GM21529 (cell line): Measurements from ENCODE around the gene C6.
"Not testable (repeated sequence)": the region's sequence is repeated elsewhere in the genome, so short reads cannot be mapped to it uniquely, and the experiment has no call there.

Experiments
- ATAC-seq: cut with Tn5 transposase; IDR thresholded peaks from one replicate; pipeline ENCODE4 v1.9.1; 2021; ENCODE audit not compliant: unreplicated experiment

C6 gene

DNA sequence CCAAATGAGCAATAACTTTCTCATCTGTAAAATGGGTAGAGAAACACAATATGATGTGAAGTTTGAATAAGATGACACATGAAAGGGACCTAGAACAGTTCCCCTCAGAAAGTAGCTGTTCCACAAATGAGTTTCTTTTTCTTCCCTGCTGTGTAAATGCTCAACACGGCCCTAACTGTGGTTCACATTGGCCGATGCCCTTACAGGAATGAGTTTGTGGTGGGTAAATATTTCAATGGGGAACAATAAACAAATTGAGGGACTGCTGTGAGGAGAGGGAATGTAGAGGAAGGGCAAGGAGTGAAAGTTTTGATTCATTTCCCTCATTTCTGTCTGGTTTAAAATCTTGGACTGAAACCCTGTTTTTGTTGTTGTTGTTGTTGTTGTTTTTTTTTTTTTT, 12.8 kb downstream of the C6 start:
- no peak for ATAC-seq

DNA sequence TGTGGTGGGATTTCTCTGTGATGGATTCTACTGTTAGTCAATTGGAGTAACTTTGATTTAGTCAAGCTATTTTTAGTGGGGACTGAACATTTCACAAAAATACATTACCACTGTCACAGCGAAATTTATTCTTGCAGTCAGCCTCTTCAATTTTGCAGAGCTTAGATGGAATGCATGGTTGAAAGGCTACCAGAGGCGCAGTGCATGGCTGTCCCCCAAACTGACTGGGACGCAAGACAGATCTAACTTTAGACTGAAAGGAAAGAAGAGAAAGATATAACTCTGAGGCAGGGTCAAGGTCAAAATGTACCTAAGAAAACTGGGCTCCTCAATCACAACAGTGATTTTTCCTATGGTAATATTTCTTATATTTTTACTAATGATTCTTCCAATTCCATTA, 13.7 kb downstream of the C6 start:
- no peak for ATAC-seq

DNA sequence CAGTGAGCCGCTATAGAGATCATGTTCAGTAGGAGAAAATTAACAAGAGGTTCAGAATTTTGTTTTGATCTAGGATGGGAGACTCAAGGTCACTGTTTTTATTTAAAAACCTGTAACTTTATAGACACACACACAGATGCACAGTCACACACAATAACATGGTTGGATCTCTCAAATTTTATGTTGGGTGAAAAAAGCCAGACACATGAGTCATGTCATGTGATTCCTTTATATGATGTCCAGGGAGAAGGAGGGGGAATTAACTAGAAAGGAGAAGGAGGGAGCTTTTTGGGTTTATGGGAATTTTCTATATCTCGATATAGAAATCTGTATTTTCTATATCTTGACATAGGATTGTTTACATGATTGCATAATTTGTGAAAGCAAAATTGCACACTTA, 17.1 kb downstream of the C6 start:
- no peak for ATAC-seq

DNA sequence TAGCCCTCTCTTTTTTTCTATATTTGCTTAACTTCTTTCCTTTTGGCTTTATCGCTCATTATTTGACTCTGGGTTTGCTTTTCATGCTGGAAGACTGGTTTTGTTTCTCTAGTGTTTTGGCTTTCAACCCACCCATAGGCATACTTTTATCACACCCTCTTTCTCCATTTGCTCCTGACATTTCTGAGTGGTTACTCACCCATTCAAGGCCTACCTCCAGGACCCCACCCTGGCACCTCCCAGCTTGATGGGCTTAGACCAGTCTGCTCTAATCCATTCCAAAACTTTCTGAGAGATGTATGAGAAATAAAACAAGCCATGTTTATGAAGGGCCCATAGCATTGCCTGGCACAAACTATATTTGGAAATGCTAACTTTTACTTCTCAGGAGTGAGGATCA, 18.1 kb downstream of the C6 start:
- ATAC-seq, result no peak

DNA sequence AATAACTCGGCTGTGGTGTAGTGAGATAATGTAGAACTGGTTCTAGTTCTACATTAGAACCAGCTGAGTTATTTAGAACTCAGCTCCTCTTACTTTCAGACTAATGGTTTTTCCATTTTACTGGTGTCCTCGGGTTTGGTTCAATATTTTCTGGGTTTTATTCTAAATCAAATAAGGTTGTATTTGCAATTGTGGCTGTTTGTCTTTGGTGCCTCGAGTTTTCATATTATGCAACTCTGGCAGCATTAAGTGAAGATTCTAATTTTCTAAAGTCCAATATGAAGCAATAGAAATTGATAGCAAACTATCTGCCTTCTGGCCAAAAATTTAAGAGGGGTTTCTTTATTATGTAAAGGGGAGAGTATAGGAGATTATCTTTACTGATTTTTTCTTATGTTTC, 19.0 kb downstream of the C6 start:
- no peak for ATAC-seq

DNA sequence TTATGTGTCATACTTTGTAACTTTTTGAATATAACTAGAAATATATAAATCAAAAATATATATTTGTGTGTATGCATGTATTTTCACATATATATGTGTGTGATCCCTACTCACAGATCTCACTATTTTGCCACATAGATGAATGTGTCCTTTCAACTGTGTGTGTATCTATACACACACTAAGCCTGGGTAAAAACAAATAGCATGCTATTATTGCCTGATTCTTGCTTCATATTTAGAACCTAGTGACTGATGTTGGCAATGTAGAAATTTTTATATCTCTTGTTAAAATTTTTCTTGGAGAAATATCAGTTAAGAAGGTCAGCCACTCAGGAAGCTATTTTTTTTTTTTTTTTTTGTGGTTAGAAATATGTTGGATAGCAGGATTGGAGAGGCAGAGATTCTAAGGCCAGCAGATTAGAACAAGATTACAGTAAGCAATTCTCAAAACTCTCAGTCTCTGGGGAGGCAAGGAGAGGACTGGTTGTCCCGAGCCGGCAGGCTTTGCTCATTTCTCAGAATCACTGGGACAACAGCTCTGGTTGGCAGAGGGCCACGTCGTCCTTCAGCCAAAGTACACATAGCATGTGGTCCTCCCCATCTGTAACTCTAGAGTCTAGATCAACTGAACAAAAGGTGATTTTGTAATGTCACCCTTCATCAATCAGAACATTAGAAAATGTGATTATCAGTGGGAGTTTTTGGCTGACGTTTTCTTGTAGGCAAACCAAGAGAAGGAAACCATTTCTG, 19.7 kb downstream of the C6 start:
- ATAC-seq, result no peak

DNA sequence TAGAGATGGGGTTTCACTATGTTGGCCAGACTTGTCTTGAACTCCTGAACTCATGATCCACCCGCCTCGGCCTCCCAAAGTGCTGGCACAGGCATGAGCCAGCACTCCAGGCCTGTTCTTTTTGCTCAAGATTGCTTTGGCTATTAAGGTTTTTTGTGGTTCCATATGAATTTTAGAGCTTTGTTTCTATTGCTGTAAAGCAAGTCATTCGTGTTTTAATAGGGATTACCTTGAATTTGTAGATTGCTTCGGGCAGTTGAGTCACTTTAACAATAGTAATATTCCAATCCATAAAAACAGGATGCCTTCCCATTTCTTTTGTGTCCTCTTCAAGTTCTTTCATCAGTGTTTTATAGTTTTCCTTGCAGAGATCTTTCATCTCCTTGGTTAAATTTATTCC, 22.1 kb downstream of the C6 start:
- ATAC-seq, result no peak

DNA sequence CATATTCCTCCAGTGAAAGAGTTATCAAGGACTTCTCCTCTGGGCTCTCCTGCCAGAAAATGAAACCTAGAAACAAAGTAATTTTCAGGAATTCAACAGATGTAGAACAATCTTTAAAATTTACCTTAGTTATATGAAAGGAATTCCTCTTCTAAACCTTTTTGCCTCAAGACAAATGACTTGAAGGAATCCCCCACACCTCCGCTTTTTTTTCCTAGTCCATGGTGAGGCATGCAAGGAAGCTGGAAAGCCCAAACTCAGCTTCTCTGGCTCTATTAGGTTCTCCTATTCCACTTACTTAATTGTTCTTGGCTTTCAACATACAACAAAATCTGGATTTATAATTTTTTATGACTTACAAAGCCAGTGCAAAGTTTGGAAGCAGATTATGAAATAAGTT, 27.2 kb downstream of the C6 start:
- ATAC-seq, result no peak

DNA sequence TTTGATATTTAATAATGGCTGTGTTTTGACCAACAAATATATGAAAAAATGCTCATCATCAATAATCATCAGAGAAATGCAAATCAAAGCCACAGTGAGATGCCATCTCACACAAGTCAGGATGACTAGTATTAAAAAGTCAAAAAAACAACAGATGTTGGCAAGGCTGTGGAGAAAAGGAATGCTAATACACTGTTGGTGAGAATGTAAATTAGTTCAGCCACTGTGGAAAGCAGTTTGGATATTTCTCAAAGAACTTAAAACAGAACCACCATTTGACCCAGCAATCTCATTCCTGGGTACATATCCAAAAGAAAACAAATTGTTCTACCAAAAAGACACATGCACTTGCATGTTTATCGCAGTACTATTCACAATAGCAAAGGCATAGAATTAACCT, 30.0 kb downstream of the C6 start:
- not testable (repeated sequence) for ATAC-seq

DNA sequence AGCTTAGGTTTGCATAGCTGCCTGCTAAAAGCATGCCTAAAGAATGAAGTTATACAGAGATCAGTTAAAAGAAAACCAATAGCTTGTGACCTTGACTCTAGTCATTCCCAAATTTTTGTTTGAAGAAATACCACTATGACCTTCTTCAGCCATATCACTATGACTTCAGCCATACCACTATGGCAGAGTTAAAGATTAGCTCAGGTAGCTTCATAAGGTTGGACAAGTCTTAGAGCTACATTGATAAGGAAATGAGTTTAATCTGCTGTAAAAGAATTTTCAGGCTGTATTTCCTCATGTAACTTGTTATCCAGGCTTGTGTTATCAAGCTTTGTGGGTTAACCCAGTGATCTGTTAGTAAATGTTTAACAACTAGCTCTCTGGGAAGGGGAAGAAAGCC, 30.7 kb downstream of the C6 start:
- ATAC-seq, result no peak

DNA sequence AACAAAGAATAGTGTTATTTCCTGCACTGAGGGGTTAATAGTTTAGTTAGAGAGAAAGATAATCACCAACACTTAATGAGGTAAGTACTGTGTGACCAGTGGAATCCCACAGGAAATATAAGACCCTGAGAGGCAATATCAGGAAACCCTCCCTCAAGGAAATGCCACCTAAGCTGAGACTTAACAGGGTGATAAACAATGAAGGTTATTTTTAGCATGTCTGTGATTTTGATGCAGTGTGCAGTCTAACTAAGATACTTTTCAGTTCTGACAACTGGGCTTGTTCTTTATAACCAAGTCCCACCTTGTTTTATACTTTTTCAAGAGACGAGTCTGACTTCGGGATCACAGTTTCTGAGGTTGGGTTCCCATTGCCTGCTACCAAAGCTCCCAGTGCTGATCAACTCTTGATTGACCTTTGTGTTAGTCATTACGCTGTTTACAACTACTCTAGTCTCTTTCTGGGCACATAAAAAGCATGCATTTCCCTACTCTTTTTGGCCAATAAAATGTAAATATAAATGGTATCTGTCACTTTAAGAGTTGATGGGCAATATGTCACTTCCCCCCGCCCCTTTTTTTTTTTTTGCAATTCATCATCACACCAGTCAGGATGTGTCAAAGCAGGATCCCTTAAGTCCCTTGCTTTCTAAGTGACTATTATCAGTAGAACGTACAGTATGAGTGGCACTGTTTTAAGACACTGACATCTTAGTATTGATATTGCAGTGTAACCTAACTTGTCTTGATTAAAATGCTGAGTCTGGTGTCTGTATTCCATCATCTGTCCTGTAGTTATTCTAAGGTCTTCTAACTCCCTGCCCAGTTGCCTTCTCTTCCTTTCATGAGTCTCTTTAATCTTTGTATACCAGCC, 31.4 kb downstream of the C6 start:
- no peak for ATAC-seq

GRCh38 chr5:41176952-41177351, 36.4 kb downstream of the C6 start:
- ATAC-seq, result no peak

GRCh38 chr5:41172012-41172411, 41.3 kb downstream of the C6 start:
- no peak for ATAC-seq

- ATAC-seq, result no peak
These were observed 52.1 kb downstream of the C6 start for GRCh38 chr5:41161271-41161670.

- no peak for ATAC-seq
These were observed 55.9 kb downstream of the C6 start for GRCh38 chr5:41157272-41157894.

DNA sequence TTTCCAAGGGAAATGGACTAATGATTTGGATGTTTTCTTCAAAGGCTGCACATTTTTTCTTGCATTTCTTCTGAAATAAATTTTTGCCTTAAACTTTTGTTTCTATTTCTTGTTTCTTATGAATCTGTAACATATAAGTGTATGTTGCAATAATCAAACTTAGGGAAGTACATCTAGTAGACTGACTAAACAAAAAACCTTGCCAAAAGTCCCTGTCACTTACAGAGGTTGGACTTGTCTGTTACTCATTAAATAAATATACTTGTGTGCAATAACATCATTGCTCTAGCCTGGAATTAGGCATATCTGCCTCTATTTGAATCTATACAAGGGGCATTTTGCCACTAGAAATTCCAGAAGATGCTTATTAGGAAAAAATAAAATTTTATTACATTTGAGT, 56.6 kb downstream of the C6 start:
- no peak for ATAC-seq

DNA sequence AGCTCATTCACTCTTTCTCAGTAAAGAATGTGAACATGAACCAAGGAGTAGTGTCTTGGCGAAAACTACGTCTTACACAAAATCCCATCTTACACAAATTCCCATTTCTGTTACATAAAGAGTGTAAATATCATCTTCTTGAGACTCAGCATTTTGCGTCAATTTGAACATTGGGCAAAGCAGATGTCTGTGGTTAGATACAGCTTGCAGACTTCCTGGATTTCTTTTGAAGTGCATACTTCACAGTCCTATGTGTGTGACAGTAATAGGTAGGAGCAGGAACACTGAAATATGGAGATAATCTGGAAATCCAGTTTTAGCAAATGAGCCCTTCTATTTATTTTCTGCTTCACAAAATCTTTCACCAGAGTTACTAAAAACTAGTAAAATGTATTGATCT, 58.8 kb downstream of the C6 start:
- no peak for ATAC-seq

DNA sequence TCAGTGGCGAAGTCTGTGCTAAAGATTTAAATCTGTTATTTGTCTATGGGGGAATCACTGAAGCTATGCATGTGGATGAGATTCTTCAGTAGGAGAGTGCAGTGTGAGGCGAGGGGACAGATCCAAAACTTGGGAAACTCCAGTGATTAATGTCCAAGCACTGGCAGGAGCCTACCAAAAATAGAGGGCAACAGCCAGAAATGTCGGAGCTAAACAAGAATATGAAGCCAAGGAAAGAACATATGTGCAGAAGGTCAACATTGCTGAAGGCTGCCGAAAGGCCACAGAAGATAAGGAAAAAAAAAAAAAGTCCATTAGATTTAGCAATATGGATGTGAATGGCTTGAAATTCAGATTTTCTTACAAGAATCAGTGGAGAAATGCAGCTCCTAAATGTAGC, 61.8 kb downstream of the C6 start:
- no peak for ATAC-seq

DNA sequence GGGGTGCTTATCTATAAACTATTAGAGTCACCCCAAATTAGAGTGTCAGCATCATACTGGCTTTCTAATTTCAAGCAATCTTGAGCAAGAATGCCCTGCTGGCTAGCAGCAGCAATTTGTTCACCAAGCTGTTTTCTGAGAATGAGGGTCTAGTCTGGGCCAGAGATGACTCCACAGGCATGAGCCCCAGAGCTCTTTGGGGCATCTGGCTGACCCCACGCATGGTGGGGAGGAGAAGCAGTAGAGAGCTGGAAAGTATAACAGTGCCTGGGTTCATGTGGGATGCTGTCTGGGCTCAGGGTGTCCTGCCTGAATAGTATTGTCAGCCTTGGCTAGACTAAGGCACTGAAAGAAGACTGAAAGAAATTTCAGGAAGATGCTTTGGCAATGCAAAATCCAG, 64.9 kb downstream of the C6 start:
- no peak for ATAC-seq

- ATAC-seq, result no peak
These were observed 68.0 kb downstream of the C6 start for GRCh38 chr5:41145306-41145705.

GRCh38 chr5:41143131-41143901, 70.0 kb downstream of the C6 start:
- ATAC-seq, result no peak
